Endothelial cell of umbilical vein (primary cell): Measurements from ENCODE around the gene TMEM120B. TPM values are rescaled to one million over a fixed set of nuclear protein-coding genes. Genes with fewer than 3 reads are reported as not detected.
A peak's percentile ranks its signal among the peaks of the same experiment; 100 is the strongest.

Experiments
- BruUV-seq: library from RNA; stranded (reverse); fragments of 400-500 nt; replicated peaks from 2 replicates; lab custom pipeline; 2021; lab: Mats Ljungman, UMichigan
- CTCF ChIA-PET: fragments of 300-600, 350-600 bp; sonication (Branson Sonifier 250); formaldehyde crosslinking; loops from one replicate; lab custom pipeline; 2021; ENCODE audit warnings: antibody characterized with exemption, inconsistent platforms; lab: Charles Lee
- POLR2A ChIA-PET: fragments of 300-600, 350-600 bp; sonication (Branson Sonifier 250); formaldehyde crosslinking; loops from one replicate; lab custom pipeline; 2021; ENCODE audit warnings: antibody characterized with exemption, inconsistent platforms; lab: Charles Lee
- DNase-seq: peaks from one replicate; pipeline ENCODE4 v3.0.0-alpha.2; 2011; ENCODE audit warnings: low read depth, low spot score
- FAIRE-seq: peaks from 2 replicates; lab custom pipeline; 2011; peaks lifted over from hg19 to GRCh38; lab: Jason Lieb, UNC
- H2AFZ ChIP-seq: 2 replicates; pipeline ENCODE4 v1.6.0; 2012; ENCODE audit warnings: low read depth, low read length, control low read depth, inconsistent platforms
- H3K27ac ChIP-seq: 2 replicates; pipeline ENCODE4 v1.5.1; 2011; ENCODE audit warnings: low read depth, mild to moderate bottlenecking, control low read depth, low read length, moderate library complexity; ENCODE audit not compliant: insufficient read depth
- H3K27me3 ChIP-seq, 2 experiments: 2 replicates each; pipeline versions ENCODE4 v1.6.0 to v1.6.1; 2011; ENCODE audit warnings: low read length in 2 of 2, mixed read lengths in 1 of 2; ENCODE audit not compliant: control insufficient read depth in 2 of 2, insufficient read depth in 2 of 2
- H3K36me3 ChIP-seq, 2 experiments: 2 replicates in 1 of 2; 3 replicates in 1 of 2; pipeline ENCODE4 v1.5.1; 2011; ENCODE audit warnings: low read length in 2 of 2, mild to moderate bottlenecking in 1 of 2, moderate library complexity in 1 of 2; ENCODE audit not compliant: control insufficient read depth in 2 of 2, insufficient read depth in 2 of 2; ENCODE audit errors: extremely low read depth in 1 of 2
- H3K4me1 ChIP-seq: 3 replicates; pipeline ENCODE4 v1.5.1; 2011; ENCODE audit warnings: mild to moderate bottlenecking, low read length; ENCODE audit not compliant: control insufficient read depth, insufficient read depth; ENCODE audit errors: extremely low read depth
- H3K4me2 ChIP-seq: 2 replicates; pipeline ENCODE4 v1.6.1; 2011; ENCODE audit warnings: low read length, control low read depth, mixed read lengths; ENCODE audit not compliant: insufficient read depth
- H3K4me3 ChIP-seq, 3 experiments: fragments of 200-600 bp in 1 of 3; sonication (generic), shearing (Covaris generic) in 1 of 3; replicated peaks in 1 of 3; 2 replicates each; pipeline ENCODE4 v1.5.1; 2011 to 2016; ENCODE audit warnings: control low read depth in 3 of 3, low read length in 3 of 3, mild to moderate bottlenecking in 2 of 3, inconsistent platforms in 1 of 3, low read depth in 1 of 3, moderate library complexity in 1 of 3; ENCODE audit not compliant: insufficient read depth in 1 of 3
- H3K79me2 ChIP-seq: 2 replicates; pipeline ENCODE4 v1.6.0; 2012; ENCODE audit warnings: low read length, inconsistent platforms; ENCODE audit not compliant: control insufficient read depth, insufficient read depth
- H3K9ac ChIP-seq: replicated peaks from 2 replicates; pipeline ENCODE3; 2011; ENCODE audit warnings: low read length, control low read depth; ENCODE audit not compliant: insufficient read depth; ENCODE audit errors: extremely low read depth
- H3K9me1 ChIP-seq: replicated peaks from 3 replicates; pipeline ENCODE4 v1.6.0; 2011; ENCODE audit warnings: mild to moderate bottlenecking, low read length; ENCODE audit not compliant: control insufficient read depth, insufficient read depth; ENCODE audit errors: extremely low read depth
- H3K9me3 ChIP-seq: replicated peaks from 2 replicates; pipeline ENCODE4 v1.5.1; 2012; ENCODE audit warnings: low read length, inconsistent platforms; ENCODE audit not compliant: control insufficient read depth, insufficient read depth
- H4K20me1 ChIP-seq: replicated peaks from 2 replicates; pipeline ENCODE3; 2011; ENCODE audit warnings: mild to moderate bottlenecking, low read length; ENCODE audit not compliant: control insufficient read depth, insufficient read depth; ENCODE audit errors: extremely low read depth
- CTCF ChIP-seq, 2 donors: IDR thresholded peaks; 1 replicate in 1 of 2; 2 replicates in 1 of 2; pipeline ENCODE4 v1.5.1; 2011; ENCODE audit warnings: low read length in 2 of 2, mild to moderate bottlenecking in 2 of 2, moderate library complexity in 2 of 2, control low read depth in 1 of 2, inconsistent platforms in 1 of 2, low read depth in 1 of 2; ENCODE audit not compliant: insufficient read depth in 1 of 2; ENCODE audit errors: extremely low read depth in 1 of 2
- EZH2 ChIP-seq: IDR thresholded peaks from 2 replicates; pipeline ENCODE4 v1.6.1; 2012; ENCODE audit warnings: borderline replicate concordance, low read depth, mild to moderate bottlenecking, moderate library complexity, low read length, inconsistent platforms; ENCODE audit not compliant: severe bottlenecking
- FOS ChIP-seq: IDR thresholded peaks from 2 replicates; pipeline ENCODE4 v1.6.1; 2011; ENCODE audit warnings: mild to moderate bottlenecking, low read length, moderate library complexity, borderline replicate concordance; ENCODE audit not compliant: insufficient read depth
- GATA2 ChIP-seq: IDR thresholded peaks from 2 replicates; pipeline ENCODE4 v1.7.0; 2011; ENCODE audit warnings: low read depth, mild to moderate bottlenecking, moderate library complexity, mixed read lengths, low read length; ENCODE audit not compliant: insufficient read length, insufficient read depth
- JUN ChIP-seq: IDR thresholded peaks from 2 replicates; pipeline ENCODE4 v1.6.1; 2011; ENCODE audit warnings: borderline replicate concordance, low read depth; ENCODE audit not compliant: insufficient read length, insufficient read depth
- MAX ChIP-seq: IDR thresholded peaks from 2 replicates; pipeline ENCODE4 v1.6.1; 2011; ENCODE audit not compliant: insufficient read depth, insufficient read length
- MYC ChIP-seq: IDR thresholded peaks from one replicate; pipeline ENCODE4 v1.6.1; 2011; ENCODE audit warnings: mild to moderate bottlenecking, low read depth, low read length
- POLR2A ChIP-seq: IDR thresholded peaks from 2 replicates; pipeline ENCODE4 v1.6.1; 2012; ENCODE audit warnings: low read depth, mild to moderate bottlenecking, control low read depth, low read length
- POLR2AphosphoS5 ChIP-seq: IDR thresholded peaks from 2 replicates; pipeline ENCODE4 v1.6.1; 2012; ENCODE audit warnings: low read depth, mild to moderate bottlenecking, control low read depth, low read length, moderate library complexity; ENCODE audit not compliant: insufficient read depth
- dilution Hi-C: fragments of 300-500 bp; cut with MboI; formaldehyde crosslinking; loops from one replicate; pipeline ENCODE4 v1.15.0; 2019; ENCODE audit warnings: low sequenced_read_pairs; ENCODE audit not compliant: extremely low pct_ligation_motif_present
- intact Hi-C: fragments of 100-400 bp; cut with micrococcal nuclease; formaldehyde crosslinking; loops from one replicate; pipeline ENCODE4 v1.10.0; 2022
- polyA plus RNA-seq, 4 experiments: library from polyadenylated mRNA; depleted of rRNA in 3 of 4; stranded (reverse) in 3 of 4; unstranded in 1 of 4; fragments of >200 nt; gene quantifications; 2 replicates each; pipeline versions ENCODE4 v1.2.1 to v1.2.3, GENCODE V29; 2011 to 2012; ENCODE audit warnings: missing spikeins in 1 of 4
- total RNA-seq: library from RNA; stranded (reverse); gene quantifications from 2 replicates; pipeline ENCODE4 v1.2.3, GENCODE V29; 2021

The TMEM120B gene
- total and polyA plus RNA-seq, 2 donors (not counting 3 experiments of a cell fraction or from before 2014, with no cell fraction given), result 10.4 to 12.8 TPM

- ChIA-PET CTCF (interaction anchor here (1.4 to 12.7 kb wide), 18 partner anchors 12 to 241 kb away, joined by 3 to 774 read pairs (median 16); partner anchors contain the start of genes PSMD9, SETD1B and TMEM120B), POLR2A (interaction anchor here (5.7 kb wide), 1 partner anchor 19 kb away, joined by 37 read pairs; no protein-coding TSS in a partner anchor)
- H3K9ac ChIP-seq, result peak overlapping the region; percentile 38
- TF ChIP-seq FOS (no peak), JUN (no peak), GATA2 (no peak), EZH2 (no peak), MYC (no peak), CTCF (IDR thresholded peaks at IDR 0.05; ENCODE audit: extremely low read depth in 1 of 2, insufficient read depth in 1 of 2, low read depth in 1 of 2, low read length in 2 of 2) (no peak), POLR2A (no peak), MAX (no peak), POLR2AphosphoS5 (no peak)
- no peak overlapping the region for H3K27ac ChIP-seq
- H3K4me2 ChIP-seq, result peak overlapping the region; percentile 49
- no peaks in the 10 kb centered on the region for H3K27me3 ChIP-seq
- H3K79me2 ChIP-seq, result peaks cover 10% of the 10 kb centered on the region
- H3K36me3 ChIP-seq, result peaks cover 2 to 9% of the 10 kb centered on the region in 2 experiments
- H3K4me3 ChIP-seq, result peak overlapping the region; percentile 18 to 43 (median 22)
- H3K9me1 ChIP-seq, result no peaks in the 10 kb centered on the region
- DNase-seq (no peak), FAIRE-seq (no peak)
- peaks cover 34% of the 10 kb centered on the region for H3K4me1 ChIP-seq
- H4K20me1 ChIP-seq, result no peaks in the 10 kb centered on the region
- peak overlapping the region; percentile 10 for H2AFZ ChIP-seq
- H3K9me3 ChIP-seq, result no peaks in the 10 kb centered on the region
- dilution Hi-C loops, result no loop called here
- BruUV-seq, result no TSS peak
- intact Hi-C loops, result loop anchor here (5.0 kb wide), 2 partner anchors 46 to 211 kb away; partner anchors contain the start of gene KDM2B
Measured at GRCh38 chr12:121792607-121793439, 80.3 kb downstream of the TMEM120B start.
